Umbilical cord (tissue), 2 donors: ENCODE data around the gene HPCA. TPM values are rescaled to one million over a fixed set of nuclear protein-coding genes. Genes with fewer than 3 reads are reported as not detected.

Experiments used
- DNase-seq: peaks from one replicate; pipeline ENCODE4 v3.0.0-alpha.2; 2015; ENCODE audit warnings: low spot score
- total RNA-seq: library from RNA; depleted of rRNA; stranded (reverse); fragments of >200 nt; gene quantifications from one replicate; pipeline ENCODE4 v1.2.3, GENCODE V29; 2014; ENCODE audit warnings: low replicate concordance; ENCODE audit not compliant: insufficient read depth

HPCA gene
- total RNA-seq, result 1.7 TPM

- peak; percentile 33 for DNase-seq
These were observed at the start of gene HPCA for GRCh38 chr1:32886004-32886827. HPCA (plus strand) TSS chr1:32886491; CDS start chr1:32888899, 2,408 bp downstream.

- DNase-seq, result no peak
These were observed 37.8 kb upstream of the HPCA start for GRCh38 chr1:32848354-32849063.

GRCh38 chr1:32855861-32856617 lies 30.3 kb upstream of the HPCA start:
- DNase-seq, result no peak

GRCh38 chr1:32858136-32858535 lies 28.2 kb upstream of the HPCA start:
- DNase-seq, result no peak

- no peak for DNase-seq
These were observed 27.5 kb upstream of the HPCA start for GRCh38 chr1:32858791-32859190.

GRCh38 chr1:32859915-32860314 lies 26.4 kb upstream of the HPCA start:
- DNase-seq, result no peak

- DNase-seq, result no peak
These were observed 25.7 kb upstream of the HPCA start for GRCh38 chr1:32860566-32860965.

GRCh38 chr1:32861904-32862695 lies 24.2 kb upstream of the HPCA start:
- DNase-seq, result no peak

GRCh38 chr1:32863218-32863880 lies 22.9 kb upstream of the HPCA start:
- DNase-seq, result no peak

GRCh38 chr1:32863881-32864245 lies 22.4 kb upstream of the HPCA start:
- DNase-seq, result no peak

GRCh38 chr1:32864375-32865019 lies 21.8 kb upstream of the HPCA start:
- DNase-seq, result no peak

GRCh38 chr1:32865639-32866405 lies 20.5 kb upstream of the HPCA start:
- DNase-seq, result no peak

- DNase-seq, result no peak
These were observed 19.1 kb upstream of the HPCA start for GRCh38 chr1:32867151-32867550.

- no peak for DNase-seq
These were observed 18.6 kb upstream of the HPCA start for GRCh38 chr1:32867671-32868070.

GRCh38 chr1:32868085-32868484 lies 18.2 kb upstream of the HPCA start:
- no peak for DNase-seq

GRCh38 chr1:32868806-32869455 lies 17.4 kb upstream of the HPCA start:
- DNase-seq, result no peak

GRCh38 chr1:32869923-32870614 lies 16.2 kb upstream of the HPCA start:
- DNase-seq, result no peak

GRCh38 chr1:32870615-32871363 lies 15.5 kb upstream of the HPCA start, which contains the start of gene FNDC5:
FNDC5 (minus strand) TSS chr1:32870912.
- DNase-seq, result peak; percentile 42
